Measurements from ENCODE around the gene SPINK2. TPM values are rescaled to one million over a fixed set of nuclear protein-coding genes. Genes with fewer than 3 reads are reported as not detected.

Gene SPINK2
- total and polyA plus RNA-seq, 2 of the 8 experiments (the other 6 are each of a cell fraction or from before 2014, with no cell fraction given) = 0.89 to 1.4 TPM

DNA sequence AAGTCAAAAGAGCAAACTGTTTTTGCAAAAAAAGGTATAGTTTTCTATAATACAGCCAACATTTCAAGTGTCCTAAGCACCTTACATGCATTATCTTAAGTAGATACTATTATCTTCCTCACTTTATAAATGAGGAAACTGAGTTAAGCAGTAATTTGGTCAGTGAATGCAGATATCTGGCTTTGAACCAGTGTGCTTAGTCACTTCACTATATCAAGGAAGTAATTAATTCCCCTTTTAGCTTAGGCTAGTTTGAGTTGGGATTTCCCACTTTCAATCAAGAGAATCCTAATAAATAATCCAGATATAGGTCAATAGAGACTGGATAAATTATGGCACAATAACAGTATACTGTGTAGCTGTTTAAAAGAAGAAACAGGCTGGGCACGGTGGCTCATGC is 14.8 kb downstream of the SPINK2 start:
- Histone ChIP-seq H4K8ac (ENCODE audit: extremely low read depth, insufficient read depth, low read length) (no peak overlapping the region), H3K27ac (ENCODE audit: low read depth, low read length) (no peak overlapping the region), H3K23me2 (ENCODE audit: low read depth, low read length) (no peaks in the 10 kb centered on the region), H2BK120ac (replicated peaks; ENCODE audit: low read depth, low read length) (no peak overlapping the region), H4K20me1 (replicated peaks in 1 of 2; ENCODE audit: control insufficient read depth in 1 of 2, insufficient read depth in 2 of 2, low read length in 2 of 2) (no peaks in the 10 kb centered on the region), H2AFZ (ENCODE audit: low read length) (no peak overlapping the region), H3K9me3 (ENCODE audit: insufficient read depth in 2 of 2, low read depth in 1 of 2, low read length in 1 of 2) (no peaks in the 10 kb centered on the region), H3K4me2 (ENCODE audit: insufficient read depth in 1 of 2, low read depth in 2 of 2, low read length in 2 of 2) (no peak overlapping the region), H4K91ac (replicated peaks; ENCODE audit: insufficient read length, low read length) (no peak overlapping the region), H2BK15ac (ENCODE audit: low read length) (no peak overlapping the region), H3K56ac (replicated peaks; ENCODE audit: insufficient read length, low read depth, low read length) (no peak overlapping the region), H2BK12ac (ENCODE audit: low read depth, low read length) (no peak overlapping the region), H3K36me3 (ENCODE audit: control insufficient read depth in 2 of 4, insufficient read depth in 4 of 4, low read length in 3 of 4) (no peaks in the 10 kb centered on the region), H3K9ac (replicated peaks in 1 of 4; ENCODE audit: extremely low read depth in 1 of 4, low read depth in 3 of 4, low read length in 3 of 4) (no peak overlapping the region), H4K5ac (ENCODE audit: insufficient read length, low read depth, low read length) (no peak overlapping the region), H3K23ac (ENCODE audit: insufficient read length) (no peak overlapping the region), H3K27me3 (replicated peaks in 1 of 4; ENCODE audit: control insufficient read depth in 3 of 4, extremely low read depth in 1 of 4, insufficient read depth in 3 of 4, low read length in 3 of 4) (no peaks in the 10 kb centered on the region), H3K14ac (ENCODE audit: insufficient read length) (no peak overlapping the region), H3K18ac (ENCODE audit: extremely low read depth, low read length) (no peak overlapping the region), H3K4ac (replicated peaks; ENCODE audit: insufficient read length, low read depth, low read length) (no peak overlapping the region), H2AK5ac (ENCODE audit: low read depth, low read length) (no peak overlapping the region), H3K79me2 (ENCODE audit: control insufficient read depth in 1 of 2, insufficient read depth in 2 of 2, low read length in 2 of 2) (no peaks in the 10 kb centered on the region), H3K4me1 (replicated peaks in 1 of 4; ENCODE audit: control insufficient read depth in 3 of 4, insufficient read depth in 4 of 4, low read length in 3 of 4) (no peaks in the 10 kb centered on the region), H2BK20ac (ENCODE audit: low read length) (no peak overlapping the region), H2BK5ac (ENCODE audit: low read depth, low read length) (no peak overlapping the region), H3K4me3 (ENCODE audit: extremely low read depth in 1 of 4, insufficient read depth in 2 of 4, low read depth in 3 of 4, low read length in 4 of 4) (no peak overlapping the region), H3K79me1 (ENCODE audit: low read depth, low read length) (no peaks in the 10 kb centered on the region)
- POLR2A ChIA-PET (ENCODE audit: partially characterized antibody) = no interaction called here
- TF ChIP-seq SIRT6 (IDR thresholded peaks at IDR 0.05; ENCODE audit: low read length) = no peak
- no peak for TF ChIP-seq HDAC2 (IDR thresholded peaks at IDR 0.05; ENCODE audit: borderline replicate concordance in 1 of 2, low read depth in 2 of 2, low read length in 2 of 2)
- no peak for TF ChIP-seq ASH2L (IDR thresholded peaks at IDR 0.05; ENCODE audit: low read length)
- no peak for TF ChIP-seq POU5F1 (IDR thresholded peaks at IDR 0.05; ENCODE audit: low read depth, low read length)
- no peak for TF ChIP-seq ZNF274 (IDR thresholded peaks at IDR 0.05; ENCODE audit: borderline replicate concordance, extremely low read depth, low read length)
- no peak for TF ChIP-seq NANOG (IDR thresholded peaks at IDR 0.05; ENCODE audit: insufficient read depth, low read depth, low read length, poor library complexity, severe bottlenecking)
- no peak for TF ChIP-seq SRF (IDR thresholded peaks at IDR 0.05; ENCODE audit: low read depth, low read length)
- no peak for TF ChIP-seq YY1 (IDR thresholded peaks at IDR 0.05; ENCODE audit: low read depth, low read length)
- CTCF ChIA-PET (ENCODE audit: partially characterized antibody) = no interaction called here
- 93% methylated on average over 1 of the region's 1 CpG; no CpG with 5 or more reads in 1 of the 2 experiments for WGBS, 2 experiments (ENCODE audit: extremely low coverage in 1 of 2, insufficient coverage in 1 of 2, insufficient read length in 1 of 2, insufficient replicate concordance in 2 of 2, low coverage in 1 of 2, low lambda C conversion rate in 2 of 2, missing lambda C conversion rate in 1 of 2)
- DNase-seq (ENCODE audit: low read depth in 1 of 2, low spot score in 2 of 2) = no peak
- no peak for FAIRE-seq

Data from H1 (cell line).